Neural cell (in vitro differentiated cells): ENCODE data around the gene SZT2.

Experiments used
- EZH2 ChIP-seq: fragments of 200-600, 300-800 bp; shearing (Covaris generic), sonication (generic); IDR thresholded peaks from 2 replicates; pipeline ENCODE4 v1.6.1; 2014; ENCODE audit warnings: antibody characterized with exemption, low read length, borderline replicate concordance, mild to moderate bottlenecking; ENCODE audit not compliant: insufficient read depth, poor library complexity, severe bottlenecking
- MXI1 ChIP-seq: fragments of 450-650 bp; conservative IDR thresholded peaks from 2 replicates; pipeline ENCODE4 v1.6.1; 2014; ENCODE audit warnings: antibody characterized with exemption, mild to moderate bottlenecking; ENCODE audit not compliant: poor library complexity, severe bottlenecking
- TAF1 ChIP-seq: IDR thresholded peaks from 2 replicates; pipeline ENCODE4 v1.6.1; 2012; ENCODE audit warnings: low read depth
- TF ChIP-seq, protein P1 (sequence below): fragments of 450-650 bp; IDR thresholded peaks from 2 replicates; pipeline ENCODE4 v1.5.1; 2014; ENCODE audit warnings: antibody characterized with exemption, mild to moderate bottlenecking, moderate library complexity; ENCODE audit not compliant: poor library complexity, severe bottlenecking

DNA sequence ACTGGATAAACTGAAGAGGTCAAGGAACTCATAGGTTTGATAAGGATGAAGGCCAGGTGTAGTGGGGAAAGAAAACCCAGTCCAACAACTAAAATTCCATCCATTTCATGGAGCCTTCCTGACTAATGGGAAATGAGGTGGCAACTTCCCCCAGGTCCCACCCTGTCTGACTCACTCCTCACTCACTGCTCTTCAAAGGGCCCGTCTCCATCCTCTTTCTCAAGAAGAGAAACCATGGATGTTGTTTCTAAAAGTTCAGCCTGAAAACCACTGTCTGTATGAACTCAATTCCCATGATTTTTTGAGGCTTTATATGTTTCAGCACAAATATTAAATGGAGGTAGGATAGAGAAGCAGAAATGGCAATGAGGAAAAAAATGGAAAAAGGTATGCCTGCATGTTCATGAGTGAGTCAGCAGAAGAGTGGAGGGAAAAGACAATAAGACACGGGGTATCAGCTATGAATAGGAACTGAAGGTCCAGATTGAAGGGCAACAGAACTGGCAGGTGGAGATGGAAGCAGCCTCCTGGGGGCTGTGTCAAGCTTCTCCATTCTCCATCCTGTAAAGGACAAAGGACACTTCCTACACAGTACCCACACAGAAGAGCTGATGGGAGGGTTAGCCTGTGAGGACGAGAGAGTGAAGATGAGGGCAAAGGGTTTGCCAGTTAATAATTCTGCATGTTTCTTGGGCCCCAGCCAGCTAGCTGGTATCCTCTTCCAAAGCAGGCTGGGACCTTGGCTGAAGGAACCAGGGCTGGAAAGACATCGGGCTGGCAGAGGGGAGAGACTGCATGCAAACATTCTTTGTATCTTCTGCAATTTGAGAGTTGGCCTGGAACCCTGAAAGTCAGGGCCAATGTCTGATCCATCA lies 16.4 kb upstream of the SZT2 start:
- TF ChIP-seq TAF1 = no peak
- TF ChIP-seq, protein P1, sequence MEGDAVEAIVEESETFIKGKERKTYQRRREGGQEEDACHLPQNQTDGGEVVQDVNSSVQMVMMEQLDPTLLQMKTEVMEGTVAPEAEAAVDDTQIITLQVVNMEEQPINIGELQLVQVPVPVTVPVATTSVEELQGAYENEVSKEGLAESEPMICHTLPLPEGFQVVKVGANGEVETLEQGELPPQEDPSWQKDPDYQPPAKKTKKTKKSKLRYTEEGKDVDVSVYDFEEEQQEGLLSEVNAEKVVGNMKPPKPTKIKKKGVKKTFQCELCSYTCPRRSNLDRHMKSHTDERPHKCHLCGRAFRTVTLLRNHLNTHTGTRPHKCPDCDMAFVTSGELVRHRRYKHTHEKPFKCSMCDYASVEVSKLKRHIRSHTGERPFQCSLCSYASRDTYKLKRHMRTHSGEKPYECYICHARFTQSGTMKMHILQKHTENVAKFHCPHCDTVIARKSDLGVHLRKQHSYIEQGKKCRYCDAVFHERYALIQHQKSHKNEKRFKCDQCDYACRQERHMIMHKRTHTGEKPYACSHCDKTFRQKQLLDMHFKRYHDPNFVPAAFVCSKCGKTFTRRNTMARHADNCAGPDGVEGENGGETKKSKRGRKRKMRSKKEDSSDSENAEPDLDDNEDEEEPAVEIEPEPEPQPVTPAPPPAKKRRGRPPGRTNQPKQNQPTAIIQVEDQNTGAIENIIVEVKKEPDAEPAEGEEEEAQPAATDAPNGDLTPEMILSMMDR = no peak
- TF ChIP-seq EZH2 = no peak
- no peak for TF ChIP-seq MXI1
